Panc1 (cell line): ENCODE results near the gene DLGAP1. TPM values are rescaled to one million over a fixed set of nuclear protein-coding genes. Genes with fewer than 3 reads are reported as not detected.

Source experiments
- ATAC-seq: fragments of 200-7000 bp; cut with Tn5 transposase; 2 replicates; pipeline ENCODE4 v1.9.1; 2020; ENCODE audit warnings: mild to moderate bottlenecking, moderate library complexity
- BruUV-seq: library from RNA; stranded (reverse); fragments of 400-500 nt; replicated peaks from 2 replicates; lab custom pipeline; 2021; lab: Mats Ljungman, UMichigan
- CTCF ChIA-PET: fragments of 300-600 bp; sonication (Branson Sonifier 250); formaldehyde crosslinking; loops from one replicate; lab custom pipeline; 2022; ENCODE audit warnings: antibody characterized with exemption; lab: Charles Lee
- POLR2A ChIA-PET: fragments of 300-600 bp; sonication (Branson Sonifier 250); formaldehyde crosslinking; loops from one replicate; lab custom pipeline; 2022; ENCODE audit warnings: antibody characterized with exemption; lab: Charles Lee
- DNase-seq: peaks from one replicate; pipeline ENCODE4 v3.0.0-alpha.2; 2010; ENCODE audit warnings: low read depth, low spot score
- H3K27ac ChIP-seq: 2 replicates; pipeline ENCODE4 v1.5.1; 2011; ENCODE audit warnings: mild to moderate bottlenecking, low read length, inconsistent platforms
- H3K27me3 ChIP-seq: fragments of 200-500 bp; sonication (Bioruptor generic); 2 replicates; pipeline ENCODE4 v1.6.0; 2014; ENCODE audit warnings: low read length, inconsistent platforms; ENCODE audit not compliant: control insufficient read depth, insufficient read depth
- H3K36me3 ChIP-seq: fragments of 200-500 bp; sonication (Bioruptor generic); 2 replicates; pipeline ENCODE4 v1.5.1; 2014; ENCODE audit warnings: inconsistent platforms, mild to moderate bottlenecking, low read length, moderate library complexity; ENCODE audit not compliant: control insufficient read depth, insufficient read depth
- H3K4me1 ChIP-seq: 2 replicates; pipeline ENCODE4 v1.5.1; 2011; ENCODE audit warnings: inconsistent platforms, mild to moderate bottlenecking, low read length, moderate library complexity; ENCODE audit not compliant: control insufficient read depth, insufficient read depth
- H3K4me3 ChIP-seq, 2 experiments: 2 replicates each; pipeline ENCODE4 v1.5.1; 2011 to 2012; ENCODE audit warnings: low read depth in 2 of 2, low read length in 2 of 2, mild to moderate bottlenecking in 2 of 2, inconsistent platforms in 1 of 2, moderate library complexity in 1 of 2
- H3K9me3 ChIP-seq: fragments of 200-500 bp; sonication (Bioruptor generic); 2 replicates; pipeline ENCODE4 v1.5.1; 2014; ENCODE audit warnings: low read depth, mild to moderate bottlenecking, inconsistent platforms, low read length, moderate library complexity; ENCODE audit not compliant: control insufficient read depth, insufficient read depth
- CTCF ChIP-seq: fragments of 450-650 bp; IDR thresholded peaks from 2 replicates; pipeline ENCODE4 v1.5.1; 2017; ENCODE audit warnings: mild to moderate bottlenecking
- POLR2AphosphoS5 ChIP-seq: IDR thresholded peaks from 2 replicates; pipeline ENCODE4 v1.6.1; 2012; ENCODE audit warnings: mild to moderate bottlenecking, low read depth, low read length, moderate library complexity
- REST ChIP-seq, 2 experiments: IDR thresholded peaks; 2 replicates each; pipeline ENCODE4 v1.6.1; 2011 to 2012; ENCODE audit warnings: low read depth in 2 of 2, control low read depth in 1 of 2, low read length in 1 of 2, mild to moderate bottlenecking in 1 of 2, moderate library complexity in 1 of 2; ENCODE audit not compliant: insufficient read depth in 1 of 2
- SIN3A ChIP-seq: IDR thresholded peaks from 2 replicates; pipeline ENCODE4 v1.6.1; 2012; ENCODE audit warnings: low read depth, mild to moderate bottlenecking, low read length, moderate library complexity, borderline replicate concordance; ENCODE audit not compliant: insufficient read depth
- TCF7L2 ChIP-seq: IDR thresholded peaks from 2 replicates; pipeline ENCODE4 v1.6.1; 2011; ENCODE audit warnings: mild to moderate bottlenecking, low read depth, low read length, inconsistent platforms
- in situ Hi-C: cut with HindIII; loops from 2 replicates; pipeline ENCODE4 v1.10.0; 2016; ENCODE audit warnings: low sequenced_read_pairs, low pct_unique_long_range_greater_than_20kb
- intact Hi-C: fragments of 100-400 bp; cut with micrococcal nuclease; formaldehyde crosslinking; loops from one replicate; pipeline ENCODE4 v1.10.0; 2022; ENCODE audit not compliant: unreplicated experiment
- total RNA-seq: library from RNA; stranded (reverse); gene quantifications from one replicate; pipeline ENCODE4 v1.2.1, GENCODE V29; 2021; ENCODE audit not compliant: unreplicated experiment

DLGAP1 gene
- total RNA-seq, 1 experiment from 2014 or later, result 1.8 TPM

- in situ Hi-C loops (no loop called here), intact Hi-C loops (no loop called here)
- no peak for TF ChIP-seq SIN3A
- no peak for TF ChIP-seq TCF7L2
- TF ChIP-seq CTCF, result no peak
- TF ChIP-seq REST (IDR thresholded peaks at IDR 0.05; ENCODE audit: insufficient read depth in 1 of 2, low read depth in 2 of 2, low read length in 1 of 2), result no peak
- H3K27ac ChIP-seq, result no peak overlapping the region
- H3K4me1 ChIP-seq, result no peaks in the 10 kb centered on the region
- CTCF ChIA-PET, result no interaction called here
- H3K4me3 ChIP-seq, result no peak overlapping the region
- H3K9me3 ChIP-seq, result no peaks in the 10 kb centered on the region
- no peak for DNase-seq
- no peak for ATAC-seq
- BruUV-seq, result no TSS peak
- POLR2A ChIA-PET, result no interaction called here
- no peaks in the 10 kb centered on the region for H3K36me3 ChIP-seq
- H3K27me3 ChIP-seq, result no peaks in the 10 kb centered on the region
These were observed 208.7 kb downstream of the DLGAP1 start for GRCh38 chr18:4246374-4246773.

- in situ Hi-C loops (no loop called here), intact Hi-C loops (no loop called here)
- POLR2A ChIA-PET, result no interaction called here
These were observed 209.7 kb downstream of the DLGAP1 start for GRCh38 chr18:4245456-4245855.

More at GRCh38 chr18:4245456-4245855, 209.7 kb downstream of the DLGAP1 start:
- H3K4me3 ChIP-seq, result no peak overlapping the region
- H3K27ac ChIP-seq, result no peak overlapping the region
- ATAC-seq (no peak), DNase-seq (no peak)
- no peaks in the 10 kb centered on the region for H3K36me3 ChIP-seq
- no TSS peak for BruUV-seq
- H3K4me1 ChIP-seq, result no peaks in the 10 kb centered on the region
- no peak for TF ChIP-seq REST (IDR thresholded peaks at IDR 0.05; ENCODE audit: insufficient read depth in 1 of 2, low read depth in 2 of 2, low read length in 1 of 2)
- no peak for TF ChIP-seq SIN3A
- no peak for TF ChIP-seq CTCF
- no peak for TF ChIP-seq POLR2AphosphoS5
- TF ChIP-seq TCF7L2, result no peak
- no peaks in the 10 kb centered on the region for H3K27me3 ChIP-seq
- CTCF ChIA-PET, result no interaction called here
- no peaks in the 10 kb centered on the region for H3K9me3 ChIP-seq
